K562 (cell line): ENCODE results near the gene SLC38A2. TPM values are rescaled to one million over a fixed set of nuclear protein-coding genes. Genes with fewer than 3 reads are reported as not detected.

ENCODE experiments used
- BRD9 ChIP-seq: fragments of 450-650 bp; IDR thresholded peaks from 2 replicates; pipeline ENCODE4 v1.6.1; 2018; ENCODE audit warnings: low read depth; ENCODE audit not compliant: partially characterized antibody
- CBFA2T2 ChIP-seq: fragments of 450-650 bp; conservative IDR thresholded peaks from 2 replicates; pipeline ENCODE4 v1.6.1; 2017; ENCODE audit warnings: mild to moderate bottlenecking
- CEBPG ChIP-seq, 3 experiments: fragments of 200-800 bp in 1 of 3; sonication (Bioruptor generic) in 1 of 3; sonication (generic) in 1 of 3; formaldehyde crosslinking in 1 of 3; IDR thresholded peaks in 2 of 3; conservative IDR thresholded peaks in 1 of 3; 2 replicates each; pipeline versions ENCODE4 v1.6.1 to v1.8.0; 2016 to 2022; ENCODE audit warnings: missing compliant biosample characterization in 2 of 3, missing genetic modification characterization in 2 of 3, mild to moderate bottlenecking in 1 of 3, missing genetic modification reagents in 1 of 3
- CXXC5 ChIP-seq: fragments of 250-450 bp; sonication (Bioruptor Pico); IDR thresholded peaks from 2 replicates; pipeline ENCODE4 v1.8.0; 2022; ENCODE audit warnings: inconsistent platforms, mild to moderate bottlenecking, moderate library complexity
- DDX20 ChIP-seq: fragments of 450-650 bp; IDR thresholded peaks from 2 replicates; pipeline ENCODE4 v1.6.1; 2016; ENCODE audit warnings: missing genetic modification characterization, low read depth, mild to moderate bottlenecking, missing compliant biosample characterization, moderate library complexity
- ELF2 ChIP-seq: fragments of 250-450 bp; sonication (Bioruptor Pico); IDR thresholded peaks from 2 replicates; pipeline ENCODE4 v1.5.0; 2021; ENCODE audit warnings: mild to moderate bottlenecking
- HDAC2 ChIP-seq: fragments of 450-650 bp; IDR thresholded peaks from 2 replicates; pipeline ENCODE4 v1.6.1; 2016; ENCODE audit warnings: mild to moderate bottlenecking
- ID3 ChIP-seq, 2 experiments: fragments of 250-450 bp in 1 of 2; fragments of 450-650 bp in 1 of 2; sonication (Bioruptor Pico) in 1 of 2; IDR thresholded peaks; 2 replicates each; pipeline versions ENCODE4 v1.6.1 to v1.8.0; 2016 to 2021; ENCODE audit warnings: mild to moderate bottlenecking in 2 of 2, moderate library complexity in 2 of 2, missing compliant biosample characterization in 1 of 2, missing genetic modification characterization in 1 of 2
- ILF3 ChIP-seq: fragments of 450-650 bp; IDR thresholded peaks from 2 replicates; pipeline ENCODE4 v1.6.1; 2018; ENCODE audit warnings: antibody characterized with exemption, mild to moderate bottlenecking, moderate library complexity, borderline replicate concordance
- KHSRP ChIP-seq: fragments of 450-650 bp; IDR thresholded peaks from 2 replicates; pipeline ENCODE4 v1.6.1; 2017
- OTX1 ChIP-seq: fragments of 450-650 bp; formaldehyde crosslinking; IDR thresholded peaks from 2 replicates; pipeline ENCODE4 v1.4.0; 2022; ENCODE audit warnings: mild to moderate bottlenecking
- PURB ChIP-seq: sonication (generic); formaldehyde crosslinking; IDR thresholded peaks from 2 replicates; pipeline ENCODE4 v1.9.0; 2021; ENCODE audit warnings: low read depth, mild to moderate bottlenecking, missing genetic modification reagents
- XRCC3 ChIP-seq: fragments of 450-650 bp; IDR thresholded peaks from 2 replicates; pipeline ENCODE4 v1.6.1; 2017; ENCODE audit warnings: mild to moderate bottlenecking, moderate library complexity
- ZBTB17 ChIP-seq: fragments of 450-650 bp; formaldehyde crosslinking; IDR thresholded peaks from 2 replicates; pipeline ENCODE4 v1.4.0; 2020; ENCODE audit warnings: mild to moderate bottlenecking
- ZBTB40 ChIP-seq, 2 experiments: fragments of 450-650 bp in 1 of 2; sonication (generic) in 1 of 2; formaldehyde crosslinking in 1 of 2; IDR thresholded peaks; 2 replicates each; pipeline versions ENCODE4 v1.7.1 to v1.9.0; 2016 to 2022; ENCODE audit warnings: inconsistent platforms in 1 of 2, mild to moderate bottlenecking in 1 of 2, missing genetic modification reagents in 1 of 2
- ZFP36 ChIP-seq: fragments of 150-350 bp; IDR thresholded peaks from 2 replicates; pipeline ENCODE4 v1.6.1; 2018; ENCODE audit warnings: low read length, low read depth; ENCODE audit not compliant: partially characterized antibody
- ZNF224 ChIP-seq: sonication (generic); formaldehyde crosslinking; IDR thresholded peaks from 2 replicates; pipeline ENCODE4 v1.8.0; 2022; ENCODE audit warnings: mild to moderate bottlenecking, missing genetic modification reagents
- ZNF23 ChIP-seq: fragments of 250-450 bp; sonication (Bioruptor Pico); IDR thresholded peaks from 2 replicates; pipeline ENCODE4 v1.4.0; 2020; ENCODE audit warnings: mild to moderate bottlenecking
- ZNF695 ChIP-seq: fragments of 450-650 bp; formaldehyde crosslinking; IDR thresholded peaks from 2 replicates; pipeline ENCODE4 v1.4.0; 2020; ENCODE audit warnings: mild to moderate bottlenecking, moderate library complexity
- ZNF785 ChIP-seq: fragments of 250-450 bp; sonication (Bioruptor Pico); IDR thresholded peaks from 2 replicates; pipeline ENCODE4 v1.4.0; 2020; ENCODE audit warnings: mild to moderate bottlenecking
- polyA plus RNA-seq, 8 experiments: library from polyadenylated mRNA; depleted of rRNA in 4 of 8; stranded (reverse) in 5 of 8; unstranded in 3 of 8; fragments of >200 nt; fragmentation: Nextera tagmentation in 2 of 8; fragmentation: Illumina TruSeq in 1 of 8; extraction: Ambion mirVana in 2 of 8; extraction: Trizol in 1 of 8; gene quantifications; 2 replicates each; pipeline versions ENCODE4 v1.2.1 to v1.2.3, GENCODE V29; 2011 to 2014; ENCODE audit warnings: inconsistent platforms in 1 of 8, missing spikeins in 1 of 8
- total RNA-seq, 7 experiments: library from RNA; depleted of rRNA in 6 of 7; stranded (reverse); fragments of >200 nt in 6 of 7; fragmentation: Illumina TruSeq in 2 of 7; extraction: Trizol in 2 of 7; gene quantifications; 2 replicates each; pipeline versions ENCODE4 v1.2.1 to v1.2.3, GENCODE V29; 2011 to 2021; ENCODE audit warnings: low replicate concordance in 1 of 7

SLC38A2 gene
- total and polyA plus RNA-seq, 9 of the 15 experiments (the other 6 are each of a cell fraction or from before 2014, with no cell fraction given), result 98.7 to 292 (median 143) TPM

- TF ChIP-seq ELF2 (CRISPR knock-in tag) (no peak), PURB (CRISPR knock-in tag) (no peak), ZBTB17 (CRISPR knock-in tag) (no peak), ZNF23 (CRISPR knock-in tag) (no peak), ZBTB40 (IDR thresholded peaks at IDR 0.05) (no peak), ZBTB40 (CRISPR knock-in tag; IDR thresholded peaks at IDR 0.05) (no peak), CEBPG (CRISPR knock-in tag; IDR thresholded peaks at IDR 0.05) (no peak), CEBPG (tag; conservative IDR thresholded peaks at IDR 0.05 in 1 of 2, IDR thresholded peaks at IDR 0.05 in 1 of 2) (no peak), KHSRP (peak; percentile 12; the same call in 1 of the 2 replicates), ZNF785 (CRISPR knock-in tag) (no peak), OTX1 (CRISPR knock-in tag) (no peak), CBFA2T2 (no peak), ZFP36 (no peak), HDAC2 (no peak), ZNF695 (CRISPR knock-in tag) (no peak), BRD9 (no peak), ZNF224 (CRISPR knock-in tag) (no peak), ID3 (CRISPR knock-in tag; IDR thresholded peaks at IDR 0.05) (no peak), ID3 (tag; IDR thresholded peaks at IDR 0.05) (no peak), XRCC3 (no peak), DDX20 (tag) (no peak), CXXC5 (CRISPR knock-in tag) (no peak), ILF3 (no peak)
Observed at GRCh38 chr12:46360908-46361666, 11.5 kb downstream of the SLC38A2 start (continued).
